HepG2 (cell line): Measurements from ENCODE around the gene BUB1.
"Not testable (repeated sequence)": the region's sequence is repeated elsewhere in the genome, so short reads cannot be mapped to it uniquely, and the experiment has no call there.

Experiments used
- DNMT1 ChIP-seq: sonication (generic); formaldehyde crosslinking; IDR thresholded peaks from 2 replicates; pipeline ENCODE4 v1.5.1; 2020; ENCODE audit warnings: mild to moderate bottlenecking, missing genetic modification reagents
- TMF1 ChIP-seq: sonication (generic); formaldehyde crosslinking; IDR thresholded peaks from 2 replicates; pipeline ENCODE4 v1.8.1; 2022; ENCODE audit warnings: low read depth, missing genetic modification reagents
- TF ChIP-seq, protein P1 (sequence below): sonication (generic); formaldehyde crosslinking; IDR thresholded peaks from 2 replicates; pipeline ENCODE4 v1.5.0; 2020; ENCODE audit warnings: mild to moderate bottlenecking, missing genetic modification reagents

DNA sequence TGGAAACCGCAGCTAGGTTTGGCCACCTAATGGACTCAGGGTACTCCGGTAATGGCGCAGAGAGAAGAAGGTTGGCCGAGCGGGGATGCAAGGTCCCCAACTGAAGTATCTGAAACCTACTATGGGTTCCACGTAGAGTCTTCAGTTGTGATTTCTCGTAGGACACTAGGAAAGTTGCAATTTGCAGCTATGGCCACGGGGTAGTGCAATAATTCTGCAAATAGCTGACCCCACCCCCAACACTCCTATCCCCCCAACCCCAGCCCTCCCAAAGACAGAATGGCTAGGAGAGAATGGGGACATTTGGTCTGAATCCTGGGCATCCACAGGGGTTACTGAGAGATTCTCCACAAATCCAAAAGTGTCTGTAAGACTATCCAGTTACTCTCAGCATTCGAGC is 75.7 kb downstream of the BUB1 start:
- TF ChIP-seq DNMT1 (CRISPR knock-in tag); TMF1: not testable (repeated sequence)
- TF ChIP-seq, protein P1, sequence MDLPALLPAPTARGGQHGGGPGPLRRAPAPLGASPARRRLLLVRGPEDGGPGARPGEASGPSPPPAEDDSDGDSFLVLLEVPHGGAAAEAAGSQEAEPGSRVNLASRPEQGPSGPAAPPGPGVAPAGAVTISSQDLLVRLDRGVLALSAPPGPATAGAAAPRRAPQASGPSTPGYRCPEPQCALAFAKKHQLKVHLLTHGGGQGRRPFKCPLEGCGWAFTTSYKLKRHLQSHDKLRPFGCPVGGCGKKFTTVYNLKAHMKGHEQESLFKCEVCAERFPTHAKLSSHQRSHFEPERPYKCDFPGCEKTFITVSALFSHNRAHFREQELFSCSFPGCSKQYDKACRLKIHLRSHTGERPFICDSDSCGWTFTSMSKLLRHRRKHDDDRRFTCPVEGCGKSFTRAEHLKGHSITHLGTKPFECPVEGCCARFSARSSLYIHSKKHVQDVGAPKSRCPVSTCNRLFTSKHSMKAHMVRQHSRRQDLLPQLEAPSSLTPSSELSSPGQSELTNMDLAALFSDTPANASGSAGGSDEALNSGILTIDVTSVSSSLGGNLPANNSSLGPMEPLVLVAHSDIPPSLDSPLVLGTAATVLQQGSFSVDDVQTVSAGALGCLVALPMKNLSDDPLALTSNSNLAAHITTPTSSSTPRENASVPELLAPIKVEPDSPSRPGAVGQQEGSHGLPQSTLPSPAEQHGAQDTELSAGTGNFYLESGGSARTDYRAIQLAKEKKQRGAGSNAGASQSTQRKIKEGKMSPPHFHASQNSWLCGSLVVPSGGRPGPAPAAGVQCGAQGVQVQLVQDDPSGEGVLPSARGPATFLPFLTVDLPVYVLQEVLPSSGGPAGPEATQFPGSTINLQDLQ (CRISPR knock-in tag) = not testable (repeated sequence)
